AG20443 (cell line): Measurements from ENCODE around the gene MAPK14.

ENCODE experiments used
- DNase-seq: peaks from one replicate; pipeline ENCODE4 v3.0.0; 2012; ENCODE audit warnings: low spot score, mixed read lengths

MAPK14 gene

GRCh38 chr6:36038120-36038876 is 10.7 kb downstream of the MAPK14 start:
- DNase-seq: no peak

- DNase-seq: no peak
Observed at GRCh38 chr6:36039112-36039511, 11.5 kb downstream of the MAPK14 start.

DNA sequence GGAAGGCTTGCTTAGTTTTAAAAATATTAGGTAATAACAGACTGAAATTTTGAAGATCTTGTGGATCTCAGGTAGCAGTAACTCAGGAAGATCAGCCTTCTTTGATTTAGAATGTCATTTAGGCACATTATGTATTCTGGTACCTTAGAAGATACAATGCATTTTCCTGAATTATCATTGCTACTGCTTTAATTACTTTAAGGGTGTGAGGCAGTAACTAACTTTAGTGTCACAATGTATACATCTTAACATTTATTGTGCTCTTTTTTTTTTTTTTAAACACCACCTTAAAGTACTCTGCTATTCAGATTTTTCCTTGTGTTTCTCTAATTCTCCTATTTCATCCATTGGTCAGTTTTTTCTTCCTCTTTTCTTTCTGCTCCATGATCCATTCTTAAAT is 13.3 kb downstream of the MAPK14 start:
- DNase-seq: no peak

GRCh38 chr6:36042618-36043260 is 15.1 kb downstream of the MAPK14 start:
- no peak for DNase-seq

DNA sequence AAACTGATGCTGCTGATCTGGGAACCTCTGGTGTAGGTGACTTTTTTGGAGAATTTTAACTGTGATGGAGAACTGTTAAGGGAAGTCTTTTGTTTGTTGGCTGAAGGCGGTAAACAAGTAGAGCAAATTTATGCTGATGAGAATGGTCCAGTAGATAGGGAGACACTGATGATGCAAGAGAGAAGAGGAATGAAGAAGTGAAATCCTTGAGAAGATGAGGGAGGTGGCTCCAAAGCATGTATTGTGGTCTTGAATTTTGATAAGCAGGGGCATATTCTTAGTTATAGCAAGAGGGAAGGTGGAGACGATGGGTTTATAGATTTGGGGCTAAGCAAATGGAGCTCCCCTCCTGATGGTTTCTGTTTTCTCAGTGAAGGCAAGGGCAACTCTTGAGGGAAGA is 22.0 kb downstream of the MAPK14 start:
- no peak for DNase-seq

DNA sequence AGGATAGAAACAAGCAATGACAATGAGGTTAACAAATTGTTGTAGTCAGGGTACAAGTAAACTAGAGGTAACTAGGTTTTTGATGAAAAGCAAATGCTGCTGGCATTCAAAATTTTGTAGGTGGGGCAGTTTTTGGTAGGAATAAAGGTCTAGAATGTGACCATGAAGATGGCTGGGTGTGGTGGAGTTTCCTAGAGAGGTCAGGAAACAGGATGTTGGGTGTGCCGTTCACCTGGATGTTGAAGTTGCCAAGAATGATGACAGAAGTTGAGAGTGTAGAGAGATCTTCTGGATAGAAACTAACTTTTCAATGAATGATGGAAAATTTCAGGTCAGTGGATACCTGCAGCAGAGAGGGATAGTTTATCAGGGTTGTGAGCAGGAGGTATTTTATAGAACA is 22.7 kb downstream of the MAPK14 start:
- no peak for DNase-seq

GRCh38 chr6:36050947-36051710 is 23.5 kb downstream of the MAPK14 start:
- DNase-seq: no peak

DNA sequence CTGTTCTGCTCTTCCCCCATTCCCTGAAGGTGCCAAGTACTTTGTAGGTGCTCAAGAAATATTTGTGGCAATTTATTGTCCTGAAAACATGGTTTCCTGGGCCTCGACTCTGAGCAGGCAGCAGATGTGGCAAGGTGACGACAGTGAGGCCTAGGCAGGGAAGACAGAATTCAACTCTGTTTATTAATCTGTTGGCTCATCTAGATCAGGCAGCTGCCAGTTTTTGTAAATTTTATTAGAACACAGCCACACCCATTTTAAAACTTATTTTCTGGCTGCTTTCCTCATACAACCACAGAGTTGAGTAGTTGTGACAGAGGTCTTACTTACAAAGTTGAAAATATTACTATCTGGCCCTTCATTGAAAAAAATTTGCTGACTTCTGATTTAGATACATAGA is 24.5 kb downstream of the MAPK14 start:
- peak; percentile 45 for DNase-seq

DNA sequence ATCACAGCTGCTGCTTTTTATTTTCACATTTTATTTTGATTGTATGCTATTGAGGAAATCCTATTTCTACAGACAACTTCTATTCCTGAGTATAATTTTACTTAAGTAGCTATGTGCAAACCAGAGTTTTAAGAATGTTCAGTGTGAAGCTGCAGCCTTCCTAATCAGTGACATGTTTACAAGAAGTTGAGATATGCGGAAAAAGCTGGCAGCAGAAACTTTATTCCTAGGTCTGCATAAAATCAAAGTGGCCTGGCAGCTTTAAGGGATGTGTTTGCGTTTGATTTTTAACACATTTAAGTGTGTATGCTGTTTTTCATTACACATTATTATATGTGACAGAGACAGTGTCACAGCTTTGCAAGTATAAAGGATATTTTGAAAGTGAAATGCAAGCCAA is 26.3 kb downstream of the MAPK14 start:
- DNase-seq: no peak

- no peak for DNase-seq
Observed at GRCh38 chr6:36054415-36054814, 26.8 kb downstream of the MAPK14 start.

GRCh38 chr6:36054956-36055355 is 27.3 kb downstream of the MAPK14 start:
- no peak for DNase-seq

- DNase-seq: no peak
Observed at GRCh38 chr6:36056178-36056577, 28.6 kb downstream of the MAPK14 start.

DNA sequence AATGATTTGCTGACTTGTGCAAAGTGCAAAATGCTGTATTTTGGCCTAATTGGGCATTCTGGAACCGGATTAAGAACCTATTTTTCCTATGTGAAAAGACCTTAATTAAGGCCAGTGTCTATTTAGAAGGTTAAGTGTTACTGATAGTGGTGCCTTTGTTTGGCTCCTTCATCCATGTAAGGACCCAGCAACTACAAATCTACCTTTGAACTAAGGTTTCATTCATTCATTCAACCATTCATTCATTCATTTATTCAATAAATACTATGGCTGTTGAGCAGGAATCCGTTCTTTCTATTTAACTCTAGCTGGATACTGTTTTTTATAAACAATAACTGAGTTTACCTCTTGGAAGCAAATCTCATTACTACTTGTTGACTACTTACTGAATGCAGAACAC is 33.6 kb downstream of the MAPK14 start:
- no peak for DNase-seq

- no peak for DNase-seq
Observed at GRCh38 chr6:36062247-36062646, 34.6 kb downstream of the MAPK14 start.

DNA sequence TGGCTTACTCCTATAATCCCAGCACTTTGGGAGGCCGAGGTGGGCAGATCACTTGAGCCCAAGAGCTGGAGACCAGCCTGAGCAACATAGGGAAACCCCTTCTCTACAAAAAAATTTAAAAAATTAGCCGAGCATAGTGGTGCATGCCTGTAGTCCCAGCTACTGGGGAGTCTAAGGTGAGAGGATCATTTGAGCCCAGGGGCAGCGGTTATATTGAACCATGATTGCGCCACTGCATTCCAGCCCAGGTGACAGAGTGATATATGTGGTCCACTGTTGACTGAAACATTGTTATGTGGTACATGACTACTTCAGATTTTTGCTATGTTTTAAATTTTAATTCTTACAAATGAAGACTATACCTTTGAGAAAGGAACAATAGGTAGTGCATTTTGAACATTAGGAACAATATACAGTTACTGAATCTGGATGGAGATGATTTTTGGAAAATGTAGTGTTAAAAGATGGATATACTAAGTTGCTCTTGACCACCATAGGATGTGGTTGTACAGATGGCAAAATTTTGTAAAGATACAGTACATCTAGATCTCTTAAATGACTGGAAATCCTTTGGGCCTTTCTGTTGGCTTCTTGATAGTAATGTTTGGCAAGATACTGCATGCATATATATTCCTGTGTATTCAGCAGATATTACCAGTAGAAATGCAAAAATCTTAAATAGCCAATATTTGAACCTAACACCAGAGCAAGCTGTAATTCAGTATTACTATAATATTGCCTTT is 35.9 kb downstream of the MAPK14 start:
- no peak for DNase-seq

- no peak for DNase-seq
Observed at GRCh38 chr6:36064770-36065396, 37.3 kb downstream of the MAPK14 start.

GRCh38 chr6:36065916-36066315 is 38.3 kb downstream of the MAPK14 start:
- DNase-seq: no peak

- no peak for DNase-seq
Observed at GRCh38 chr6:36066817-36067216, 39.2 kb downstream of the MAPK14 start.

GRCh38 chr6:36067374-36068011 is 39.9 kb downstream of the MAPK14 start:
- DNase-seq: peak; percentile 11

- DNase-seq: no peak
Observed at GRCh38 chr6:36068012-36068392, 40.4 kb downstream of the MAPK14 start.

GRCh38 chr6:36068586-36068985 is 41.0 kb downstream of the MAPK14 start:
- no peak for DNase-seq
